ENCODE data around the gene ATP11B. TPM values are rescaled to one million over a fixed set of nuclear protein-coding genes. Genes with fewer than 3 reads are reported as not detected.

Gene ATP11B
- total and polyA plus RNA-seq, 2 of the 8 experiments (the other 6 are each of a cell fraction or from before 2014, with no cell fraction given): 5.1 to 26.5 TPM

DNA sequence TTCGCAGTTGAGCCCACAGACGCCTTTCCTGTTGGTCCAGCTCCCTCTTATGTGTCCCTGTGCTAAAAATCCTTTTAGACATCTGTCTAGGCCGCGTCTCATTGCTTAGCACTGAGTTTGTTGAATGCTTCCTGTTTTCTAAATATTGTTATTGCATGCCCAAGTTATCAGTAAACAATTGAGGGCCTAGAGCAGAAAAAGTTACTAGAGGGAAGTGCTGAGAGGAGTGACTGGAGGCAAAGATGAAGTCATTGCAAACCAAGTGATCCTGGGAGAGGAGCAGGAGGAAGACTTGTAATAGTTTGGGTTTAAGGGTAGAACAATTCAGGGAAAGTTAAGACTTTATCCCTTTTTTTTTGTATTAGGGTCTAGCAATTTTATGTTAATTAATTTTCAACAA lies 98.9 kb downstream of the ATP11B start (continued):
- TF ChIP-seq, protein P1, sequence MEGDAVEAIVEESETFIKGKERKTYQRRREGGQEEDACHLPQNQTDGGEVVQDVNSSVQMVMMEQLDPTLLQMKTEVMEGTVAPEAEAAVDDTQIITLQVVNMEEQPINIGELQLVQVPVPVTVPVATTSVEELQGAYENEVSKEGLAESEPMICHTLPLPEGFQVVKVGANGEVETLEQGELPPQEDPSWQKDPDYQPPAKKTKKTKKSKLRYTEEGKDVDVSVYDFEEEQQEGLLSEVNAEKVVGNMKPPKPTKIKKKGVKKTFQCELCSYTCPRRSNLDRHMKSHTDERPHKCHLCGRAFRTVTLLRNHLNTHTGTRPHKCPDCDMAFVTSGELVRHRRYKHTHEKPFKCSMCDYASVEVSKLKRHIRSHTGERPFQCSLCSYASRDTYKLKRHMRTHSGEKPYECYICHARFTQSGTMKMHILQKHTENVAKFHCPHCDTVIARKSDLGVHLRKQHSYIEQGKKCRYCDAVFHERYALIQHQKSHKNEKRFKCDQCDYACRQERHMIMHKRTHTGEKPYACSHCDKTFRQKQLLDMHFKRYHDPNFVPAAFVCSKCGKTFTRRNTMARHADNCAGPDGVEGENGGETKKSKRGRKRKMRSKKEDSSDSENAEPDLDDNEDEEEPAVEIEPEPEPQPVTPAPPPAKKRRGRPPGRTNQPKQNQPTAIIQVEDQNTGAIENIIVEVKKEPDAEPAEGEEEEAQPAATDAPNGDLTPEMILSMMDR (IDR thresholded peaks at IDR 0.05; ENCODE audit: control extremely low read depth in 1 of 3, insufficient read depth in 1 of 3, low read depth in 1 of 3, low read length in 3 of 3): no peak

Measured in H1 (cell line).